Mammary epithelial cell (primary cell): ENCODE data around the gene CUX1.

Experiments
- CTCF ChIP-seq, 2 donors: IDR thresholded peaks in 1 of 2; conservative IDR thresholded peaks in 1 of 2; 2 replicates each; pipeline ENCODE4 v1.5.1; 2011 to 2012; ENCODE audit warnings: inconsistent platforms in 2 of 2, low read length in 2 of 2, mild to moderate bottlenecking in 2 of 2, control low read depth in 1 of 2, low read depth in 1 of 2; ENCODE audit not compliant: insufficient read depth in 1 of 2; ENCODE audit errors: extremely low read depth in 1 of 2
- EZH2 ChIP-seq: IDR thresholded peaks from 2 replicates; pipeline ENCODE4 v1.6.1; 2012; ENCODE audit warnings: low read length, inconsistent platforms, borderline replicate concordance

GRCh38 chr7:102225025-102225424 lies 407.6 kb downstream of the CUX1 start:
- no peak for TF ChIP-seq CTCF (conservative IDR thresholded peaks at IDR 0.05 in 1 of 2, IDR thresholded peaks at IDR 0.05 in 1 of 2; ENCODE audit: extremely low read depth in 1 of 2, insufficient read depth in 1 of 2, low read depth in 1 of 2, low read length in 2 of 2)
- TF ChIP-seq EZH2 = no peak
